Stimulated activated CD8-positive, alpha-beta memory T cell treated with anti-CD3 and anti-CD28 coated beads, Interleukin-15, amount 100 ng/mL, for 1 hour (primary cell): ENCODE measurements around the gene CNTN6.
"Not testable (repeated sequence)": the region's sequence is repeated elsewhere in the genome, so short reads cannot be mapped to it uniquely, and the experiment has no call there.

Experiments used
- DNase-seq: peaks from one replicate; pipeline ENCODE4 v3.0.0-alpha.2; 2020; ENCODE audit warnings: low read depth

CNTN6 gene

DNA sequence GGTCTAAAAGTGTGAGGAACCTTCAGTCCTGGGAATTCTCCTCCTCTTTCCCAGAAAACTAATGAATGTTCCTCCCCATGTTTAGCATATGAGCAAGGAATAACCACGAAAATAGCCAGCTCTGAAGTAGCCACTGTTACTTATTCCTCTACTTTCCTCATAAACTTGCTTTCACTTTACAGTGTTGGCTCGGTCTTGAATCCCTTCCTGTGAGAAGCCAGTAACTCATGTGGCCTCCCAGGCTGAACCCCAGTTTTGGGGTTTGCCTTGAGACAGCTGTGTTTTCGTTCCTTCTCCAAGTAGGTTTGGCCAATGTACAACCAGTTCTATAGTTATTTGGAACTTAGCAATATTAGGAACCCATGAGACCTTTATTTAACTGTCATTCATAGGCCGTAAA is 195.0 kb downstream of the CNTN6 start:
- DNase-seq, result no peak

GRCh38 chr3:1288805-1289494 is 196.1 kb downstream of the CNTN6 start:
- no peak for DNase-seq

GRCh38 chr3:1292571-1293071 is 199.8 kb downstream of the CNTN6 start:
- DNase-seq, result no peak

GRCh38 chr3:1294586-1294985 is 201.8 kb downstream of the CNTN6 start:
- no peak for DNase-seq

GRCh38 chr3:1318296-1319005 is 225.6 kb downstream of the CNTN6 start:
- DNase-seq, result no peak

- no peak for DNase-seq
Measured at GRCh38 chr3:1326546-1326945, 233.7 kb downstream of the CNTN6 start.

DNA sequence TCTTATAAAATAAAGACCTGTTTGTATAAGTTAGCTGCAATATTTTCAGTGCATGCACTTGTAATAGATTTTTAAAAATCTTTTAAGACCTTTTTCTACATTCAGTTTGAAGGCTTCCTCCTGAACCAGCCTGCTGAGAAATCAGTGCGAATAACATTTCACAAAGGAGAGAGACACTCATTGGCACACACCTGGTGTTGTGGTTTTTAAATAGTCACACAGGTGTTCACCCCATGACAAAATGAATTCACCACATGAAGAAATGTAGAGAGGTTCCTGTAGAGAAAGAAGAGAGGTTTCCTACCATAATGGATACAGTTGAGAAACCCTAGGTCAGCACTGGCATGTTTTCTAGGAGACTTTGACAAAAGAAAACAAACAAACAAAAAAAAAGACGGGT is 237.3 kb downstream of the CNTN6 start:
- no peak for DNase-seq

GRCh38 chr3:1346386-1346785 is 253.6 kb downstream of the CNTN6 start:
- no peak for DNase-seq

DNA sequence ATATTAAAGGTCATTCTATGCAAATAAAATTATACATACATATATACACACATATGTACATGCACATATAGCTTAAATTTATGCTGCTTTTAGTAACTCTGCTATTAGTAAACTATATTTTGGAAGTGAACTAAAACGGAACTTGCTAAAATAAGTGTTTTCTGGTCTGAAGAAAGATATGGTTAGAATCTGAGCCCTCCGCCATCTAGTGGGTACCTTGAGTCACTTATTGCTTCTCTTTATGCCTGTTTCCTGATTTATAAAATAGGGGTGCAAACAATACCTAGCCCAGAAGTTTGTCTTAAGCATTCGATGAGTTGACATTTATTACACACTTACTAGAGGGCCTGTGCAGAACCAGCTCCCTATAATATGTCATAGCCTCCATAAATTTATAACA is 255.7 kb downstream of the CNTN6 start:
- DNase-seq, result no peak

DNA sequence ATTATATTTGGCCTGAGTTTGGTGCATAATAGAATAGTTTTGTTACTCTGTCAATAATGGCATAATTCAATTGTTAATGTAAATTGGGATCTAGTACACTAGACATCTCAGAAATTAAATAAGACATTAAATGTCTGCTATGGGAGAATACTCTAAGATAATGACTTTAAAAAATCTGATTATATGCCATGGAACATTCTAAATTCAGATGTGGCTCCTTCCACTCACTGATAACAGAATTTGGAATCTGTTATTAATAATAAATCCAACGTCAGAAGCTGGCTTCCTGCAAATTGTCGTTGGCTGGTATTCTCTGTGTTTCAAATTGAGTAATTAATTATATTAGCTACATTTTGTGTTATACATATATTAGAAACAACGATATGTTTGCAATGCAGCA is 258.1 kb downstream of the CNTN6 start:
- DNase-seq, result no peak

DNA sequence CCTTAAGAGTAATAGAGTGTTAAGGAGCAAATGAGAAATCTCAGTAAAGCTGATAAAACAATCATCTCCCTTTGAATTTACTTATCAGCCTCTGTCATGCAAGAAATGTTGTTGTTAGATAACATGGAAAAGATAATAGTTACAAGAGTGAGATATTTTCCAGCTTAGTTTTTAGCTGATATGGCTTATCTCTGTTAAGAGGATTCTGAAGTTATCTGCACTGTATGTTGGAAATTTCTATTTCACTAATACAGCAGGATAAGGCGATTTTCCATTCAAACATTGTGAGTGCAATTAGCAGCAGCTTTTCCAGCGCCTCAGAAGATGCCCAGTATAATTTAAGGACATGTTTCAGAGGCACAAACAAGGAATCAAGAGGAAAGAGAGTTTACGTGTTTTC is 262.9 kb downstream of the CNTN6 start:
- DNase-seq, result no peak

GRCh38 chr3:1356101-1356500 is 263.3 kb downstream of the CNTN6 start:
- no peak for DNase-seq

- no peak for DNase-seq
Measured at GRCh38 chr3:1365528-1365927, 272.7 kb downstream of the CNTN6 start.

DNA sequence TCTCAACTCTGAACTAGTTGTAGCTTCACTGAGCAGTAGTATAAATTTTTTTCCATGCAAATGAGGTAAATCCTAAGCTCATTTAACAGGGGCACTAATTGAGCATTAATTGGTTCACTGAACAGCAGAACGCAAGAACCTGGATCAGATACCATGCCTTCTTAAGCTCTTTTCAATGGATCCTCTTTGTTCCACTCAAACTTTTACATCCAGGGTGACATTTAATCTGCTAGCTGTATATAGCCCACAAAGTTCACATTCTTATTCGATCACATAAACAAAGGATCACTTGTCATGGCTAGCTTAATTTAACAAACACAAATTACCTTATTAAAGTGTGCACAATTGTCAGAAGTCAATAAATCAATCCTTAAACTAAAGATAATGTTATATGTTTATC is 281.6 kb downstream of the CNTN6 start:
- no peak for DNase-seq

- no peak for DNase-seq
Measured at GRCh38 chr3:1375145-1375544, 282.3 kb downstream of the CNTN6 start.

- DNase-seq, result no peak
Measured at GRCh38 chr3:1380926-1381646, 288.3 kb downstream of the CNTN6 start.

DNA sequence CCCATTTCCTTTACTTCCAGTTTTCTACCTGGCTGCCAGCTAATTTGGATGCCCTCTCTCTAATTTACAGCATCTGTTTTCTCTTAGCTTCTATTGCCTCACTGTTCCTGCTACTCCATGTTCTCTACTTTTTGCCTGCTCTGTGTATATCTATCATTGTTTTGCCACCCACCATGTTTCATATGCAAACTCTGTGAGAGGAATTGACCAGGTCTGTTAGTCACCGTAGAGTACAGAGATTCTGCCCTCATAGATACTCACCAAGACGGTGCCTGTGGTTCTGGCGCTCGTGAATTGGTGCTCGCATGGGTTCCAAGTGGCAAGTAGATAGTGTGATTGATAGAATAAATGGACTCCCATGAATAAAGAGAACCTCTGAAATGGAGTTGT is 288.8 kb downstream of the CNTN6 start:
- DNase-seq, result no peak

DNA sequence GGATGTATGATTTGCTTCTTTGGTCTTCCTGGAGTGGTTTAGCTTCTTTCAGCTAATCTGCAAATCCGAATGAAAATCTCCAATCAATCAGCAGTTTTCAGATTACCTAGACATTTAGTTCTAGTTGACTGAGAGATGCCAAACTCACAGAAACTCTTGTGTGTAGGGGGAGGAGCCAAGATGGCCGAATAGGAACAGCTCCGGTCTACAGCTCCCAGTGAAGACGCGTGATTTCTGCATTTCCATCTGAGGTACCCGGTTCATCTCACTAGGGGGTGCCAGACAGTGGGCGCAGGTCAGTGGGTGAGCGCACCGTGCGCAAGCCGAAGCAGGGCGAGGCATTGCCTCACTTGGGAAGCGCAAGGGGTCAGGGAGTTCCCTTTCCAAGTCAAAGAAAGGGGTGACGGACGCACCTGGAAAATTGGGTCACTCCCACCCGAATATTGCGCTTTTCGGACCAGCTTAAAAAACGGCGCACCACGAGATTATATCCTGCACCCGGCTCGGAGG is 294.6 kb downstream of the CNTN6 start:
- not testable (repeated sequence) for DNase-seq

DNA sequence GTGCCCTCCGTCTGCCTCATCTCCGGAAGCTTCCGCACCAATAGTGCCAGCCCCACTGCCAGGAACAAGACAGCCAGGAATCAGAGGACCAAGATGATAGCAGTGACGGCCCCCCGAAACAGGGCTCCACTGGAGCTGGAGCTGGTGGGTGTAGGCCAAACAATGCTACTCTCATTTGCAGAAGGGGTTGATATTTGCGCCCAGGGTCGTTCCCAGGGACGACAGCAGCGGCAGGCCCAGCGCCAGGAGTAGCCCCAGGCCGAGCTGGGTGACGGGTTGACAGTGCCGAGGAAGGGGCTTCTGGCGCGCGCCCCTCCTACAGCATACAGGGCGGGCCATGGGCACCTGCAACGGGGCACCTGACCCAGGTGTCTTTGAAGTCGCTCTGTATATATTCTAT is 301.4 kb downstream of the CNTN6 start:
- DNase-seq, result no peak

- DNase-seq, result no peak
Measured at GRCh38 chr3:1400571-1400970, 307.7 kb downstream of the CNTN6 start.

GRCh38 chr3:1404270-1404962 is 311.6 kb downstream of the CNTN6 start:
- DNase-seq, result no peak

- no peak for DNase-seq
Measured at GRCh38 chr3:1406250-1406649, 313.4 kb downstream of the CNTN6 start.
